Neutrophil (primary cell): Measurements from ENCODE around the gene LRP4.

ENCODE experiments used
- H3K27ac ChIP-seq: fragments of 200-600 bp; sonication (generic); 2 replicates; pipeline ENCODE4 v1.5.1; 2016; ENCODE audit warnings: mild to moderate bottlenecking, moderate library complexity
- H3K27me3 ChIP-seq: fragments of 200-600 bp; sonication (generic); 2 replicates; pipeline ENCODE4 v1.6.0; 2016; ENCODE audit warnings: mild to moderate bottlenecking
- H3K36me3 ChIP-seq: fragments of 200-600 bp; sonication (generic); 2 replicates; pipeline ENCODE4 v1.5.1; 2017
- H3K4me1 ChIP-seq, 2 experiments: fragments of 200-600 bp in 1 of 2; sonication (generic) in 1 of 2; 1 replicate in 1 of 2; 2 replicates in 1 of 2; pipeline versions ENCODE4 v1.5.1 to v1.6.1; 2013 to 2016; ENCODE audit warnings: low read depth in 1 of 2, low read length in 1 of 2, mild to moderate bottlenecking in 1 of 2, moderate library complexity in 1 of 2; ENCODE audit not compliant: control insufficient read depth in 1 of 2, insufficient read depth in 1 of 2
- H3K4me3 ChIP-seq, 2 experiments: fragments of 200-600 bp in 1 of 2; sonication (generic) in 1 of 2; 1 replicate in 1 of 2; 2 replicates in 1 of 2; pipeline ENCODE4 v1.5.1; 2013 to 2016; ENCODE audit warnings: low read depth in 1 of 2, low read length in 1 of 2, mild to moderate bottlenecking in 1 of 2, moderate library complexity in 1 of 2
- H3K9me3 ChIP-seq: fragments of 200-600 bp; sonication (generic); 2 replicates; pipeline ENCODE4 v1.5.1; 2016
- CTCF ChIP-seq: fragments of 200-600 bp; sonication (generic); IDR thresholded peaks from 2 replicates; pipeline ENCODE4 v1.5.1; 2016; ENCODE audit warnings: antibody characterized with exemption

The LRP4 gene

GRCh38 chr11:46855863-46856262 is 62.5 kb downstream of the LRP4 start:
- no peaks in the 10 kb centered on the region for H3K9me3 ChIP-seq
- no peak overlapping the region for H3K4me3 ChIP-seq
- no peaks in the 10 kb centered on the region for H3K36me3 ChIP-seq
- H3K4me1 ChIP-seq: no peaks in the 10 kb centered on the region
- no peak for TF ChIP-seq CTCF
- H3K27me3 ChIP-seq: no peaks in the 10 kb centered on the region
- H3K27ac ChIP-seq: no peak overlapping the region

- H3K4me1 ChIP-seq: no peaks in the 10 kb centered on the region
- no peak overlapping the region for H3K27ac ChIP-seq
- no peaks in the 10 kb centered on the region for H3K9me3 ChIP-seq
- no peaks in the 10 kb centered on the region for H3K36me3 ChIP-seq
- H3K4me3 ChIP-seq: no peak overlapping the region
- no peak for TF ChIP-seq CTCF
- H3K27me3 ChIP-seq: no peaks in the 10 kb centered on the region
Measured at GRCh38 chr11:46855167-46855566, 63.2 kb downstream of the LRP4 start.

DNA sequence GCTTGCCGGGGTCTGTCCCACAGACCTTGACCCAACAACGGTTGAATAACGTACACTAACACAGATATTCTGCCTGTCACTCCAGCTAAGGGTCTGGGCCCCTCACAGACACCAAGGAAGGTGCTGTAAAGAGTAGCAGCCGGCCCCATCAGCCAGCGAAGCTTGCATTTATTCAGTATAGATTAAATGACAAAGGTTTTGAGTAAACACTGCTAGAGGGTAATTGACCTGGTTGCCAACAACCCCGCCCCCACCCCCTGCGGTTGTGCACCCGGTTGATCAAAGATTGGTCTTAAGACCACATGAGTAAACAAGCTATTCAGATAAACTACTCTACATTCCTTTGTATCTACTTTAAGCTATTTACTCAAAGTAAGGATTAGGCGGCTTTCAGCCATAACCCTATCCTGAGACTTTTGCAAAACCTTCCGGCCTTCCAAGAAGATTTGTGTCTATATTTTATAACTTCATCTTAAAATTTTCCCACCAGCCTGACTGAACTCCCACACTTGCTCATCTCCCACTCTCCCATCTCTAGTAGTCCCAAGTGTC is 67.4 kb downstream of the LRP4 start:
- no peaks in the 10 kb centered on the region for H3K27me3 ChIP-seq
- no peak for TF ChIP-seq CTCF

GRCh38 chr11:46849631-46850030 is 68.7 kb downstream of the LRP4 start:
- H3K27ac ChIP-seq: no peak overlapping the region
- H3K36me3 ChIP-seq: no peaks in the 10 kb centered on the region
- H3K27me3 ChIP-seq: no peaks in the 10 kb centered on the region
- no peak overlapping the region for H3K4me3 ChIP-seq
- no peak for TF ChIP-seq CTCF
- no peaks in the 10 kb centered on the region for H3K9me3 ChIP-seq
- peaks cover 15 to 16% of the 10 kb centered on the region in 2 experiments for H3K4me1 ChIP-seq

More for the DNA sequence above, 67.4 kb downstream of the LRP4 start:
- Histone ChIP-seq H3K9me3 (no peaks in the 10 kb centered on the region), H3K4me1 (peaks cover 5% of the 10 kb centered on the region in 2 experiments), H3K4me3 (no peak overlapping the region), H3K36me3 (no peaks in the 10 kb centered on the region), H3K27ac (no peak overlapping the region)

DNA sequence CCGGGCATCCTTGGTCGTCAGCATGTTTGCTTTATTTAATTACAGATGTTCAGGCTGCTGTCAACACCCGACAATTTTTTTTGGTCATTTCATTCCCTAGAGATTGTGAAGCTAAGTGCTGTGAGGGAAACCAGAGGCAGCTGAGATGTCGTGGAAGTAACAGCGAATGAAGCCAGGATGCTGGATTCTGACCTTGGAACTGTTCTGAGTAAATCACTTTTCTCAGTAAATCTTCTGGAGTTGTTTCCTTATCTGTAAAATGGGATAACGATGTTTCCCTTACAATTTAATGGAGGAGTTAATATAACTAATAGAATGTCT is 71.9 kb downstream of the LRP4 start:
- no peak for TF ChIP-seq CTCF
- H3K9me3 ChIP-seq: no peaks in the 10 kb centered on the region
- H3K4me1 ChIP-seq: peaks cover 15 to 18% of the 10 kb centered on the region in 2 experiments
- no peak overlapping the region for H3K27ac ChIP-seq
- H3K27me3 ChIP-seq: no peaks in the 10 kb centered on the region
- no peaks in the 10 kb centered on the region for H3K36me3 ChIP-seq
- H3K4me3 ChIP-seq: peak overlapping the region; percentile 79 to 84
